ENCODE measurements around the gene SH2D1B.
"Not testable (repeated sequence)": the region's sequence is repeated elsewhere in the genome, so short reads cannot be mapped to it uniquely, and the experiment has no call there.

SH2D1B gene

GRCh38 chr1:162412002-162412401 is at the start of gene SH2D1B:
Gene SH2D1B (minus strand): TSS chr1:162412136. CDS start chr1:162412016, 120 bp downstream.
- DNase-seq = no peak

- DNase-seq = no peak
Observed at GRCh38 chr1:162458236-162458635, 46.3 kb upstream of the SH2D1B start.

DNA sequence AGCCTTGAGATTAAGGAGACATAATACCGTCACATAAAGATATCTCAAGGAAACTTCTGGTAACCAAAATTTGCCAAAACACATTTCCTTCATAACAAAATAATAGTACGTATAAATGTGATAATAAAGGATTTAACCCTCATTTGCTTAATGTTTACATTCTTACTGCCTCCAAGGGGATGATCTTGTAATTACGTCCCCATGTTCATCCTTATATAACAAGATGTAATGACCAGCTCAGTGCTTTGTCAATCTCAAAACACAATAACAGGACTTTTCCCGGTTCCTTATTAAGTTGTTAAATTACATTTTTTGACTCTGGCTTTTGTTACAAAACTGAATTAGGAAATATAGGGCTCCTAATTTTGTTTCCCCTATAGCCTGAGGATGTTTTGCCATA is 44.4 kb upstream of the SH2D1B start:
- DNase-seq = no peak

DNA sequence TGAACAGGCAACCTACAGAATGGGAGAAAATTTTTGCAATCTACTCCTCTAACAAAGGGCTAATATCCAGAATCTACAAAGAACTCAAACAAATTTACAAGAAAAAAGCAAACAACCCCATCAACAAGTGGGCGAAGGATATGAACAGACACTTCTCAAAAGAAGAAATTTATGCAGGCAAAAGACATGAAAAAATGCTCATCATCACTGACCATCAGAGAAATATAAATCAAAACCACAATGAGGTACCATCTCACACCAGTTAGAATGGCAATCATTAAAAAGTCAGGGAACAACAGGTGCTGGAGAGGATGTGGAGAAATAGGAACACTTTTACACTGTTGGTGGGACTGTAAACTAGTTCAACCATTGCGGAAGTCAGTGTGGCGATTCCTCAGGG is 42.4 kb upstream of the SH2D1B start:
- not testable (repeated sequence) for DNase-seq

- DNase-seq = no peak
Observed at GRCh38 chr1:162446946-162447345, 35.0 kb upstream of the SH2D1B start.

DNA sequence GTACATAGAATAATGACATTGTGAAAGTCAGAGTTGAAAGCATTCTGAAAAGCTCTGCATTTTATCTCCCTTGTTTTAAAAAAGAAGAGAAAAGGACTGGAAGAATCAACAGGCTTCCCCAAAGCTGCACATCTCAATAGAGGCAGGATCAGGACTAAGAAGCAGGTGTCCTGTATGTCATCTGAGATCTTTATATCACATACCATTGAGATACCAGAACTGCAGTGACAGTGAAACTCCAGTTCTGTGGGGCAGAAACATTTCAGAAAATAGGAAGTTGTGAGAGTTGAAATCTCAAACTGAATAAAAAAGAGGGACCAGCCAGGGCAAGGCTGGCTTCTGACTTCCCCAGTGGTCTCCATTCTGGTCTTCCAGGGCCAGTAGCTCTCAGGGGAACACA is 33.0 kb upstream of the SH2D1B start:
- DNase-seq = no peak

- not testable (repeated sequence) for DNase-seq
Observed at GRCh38 chr1:162432977-162433713, 21.2 kb upstream of the SH2D1B start.

DNA sequence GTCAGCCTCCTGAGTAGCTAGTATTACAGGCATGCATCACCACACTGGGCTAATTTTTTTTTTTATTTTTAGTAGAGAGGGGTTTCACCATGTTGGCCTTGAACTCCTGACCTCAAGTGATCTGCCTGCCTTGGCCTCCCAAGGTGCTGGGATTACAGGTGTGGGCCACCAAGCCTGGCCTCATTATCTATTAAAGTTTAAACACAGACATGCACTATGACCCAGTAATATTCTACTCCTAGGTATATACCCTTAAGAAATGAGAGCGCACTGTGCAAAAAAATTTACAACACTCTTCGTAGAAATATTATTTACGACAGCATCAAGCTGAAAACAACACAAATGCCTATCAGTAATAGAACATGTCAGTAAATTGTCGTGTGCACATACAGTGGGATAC is 18.6 kb upstream of the SH2D1B start:
- no peak for DNase-seq

GRCh38 chr1:162422662-162423375 is 10.9 kb upstream of the SH2D1B start:
- no peak for DNase-seq

DNA sequence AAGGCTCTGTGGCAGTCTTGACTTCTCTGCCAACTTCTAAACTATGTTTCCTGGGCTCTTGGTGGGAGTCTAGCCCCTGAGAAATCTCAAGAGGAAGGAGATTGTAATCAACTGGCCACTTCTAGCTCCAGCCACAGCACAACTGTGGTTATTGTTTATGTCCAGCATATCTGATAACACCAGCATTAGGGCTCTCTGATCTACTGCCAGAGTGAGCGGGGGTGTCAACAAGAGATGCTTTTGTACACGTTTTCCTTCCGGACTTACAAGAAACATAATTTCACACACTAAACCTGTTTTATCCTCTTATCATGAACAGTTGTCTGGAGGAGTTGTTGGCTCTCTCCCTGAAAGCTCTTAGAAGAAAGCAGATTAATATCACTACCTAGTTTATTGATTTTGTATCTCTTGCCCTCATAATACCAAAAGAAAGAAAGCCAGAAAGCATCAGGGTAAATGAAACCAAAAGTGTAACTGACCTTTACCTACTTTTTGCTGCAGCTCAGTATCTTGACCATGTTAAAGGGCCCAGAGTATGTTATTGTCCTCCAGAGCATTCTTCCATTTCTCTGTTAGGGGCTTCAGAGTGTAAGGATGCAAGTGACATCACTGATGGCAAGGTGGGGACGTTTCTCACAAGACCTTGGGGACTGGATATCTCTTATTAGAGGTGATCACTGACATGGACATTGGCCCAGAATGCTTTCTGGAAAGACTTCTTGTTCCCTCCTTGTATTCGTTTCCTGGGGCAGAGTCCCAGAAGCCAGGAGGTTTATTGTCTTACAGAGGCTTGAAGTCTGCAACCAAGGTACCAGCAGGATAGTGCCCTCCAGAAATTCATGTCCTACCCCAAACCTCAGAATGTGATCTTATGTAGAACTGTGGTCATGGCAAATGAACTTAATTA is 9.6 kb upstream of the SH2D1B start:
- no peak for DNase-seq

- DNase-seq = no peak
Observed at GRCh38 chr1:162420120-162420519, 8.2 kb upstream of the SH2D1B start.

- DNase-seq = not testable (repeated sequence)
Observed at GRCh38 chr1:162419450-162419931, 7.6 kb upstream of the SH2D1B start.

DNA sequence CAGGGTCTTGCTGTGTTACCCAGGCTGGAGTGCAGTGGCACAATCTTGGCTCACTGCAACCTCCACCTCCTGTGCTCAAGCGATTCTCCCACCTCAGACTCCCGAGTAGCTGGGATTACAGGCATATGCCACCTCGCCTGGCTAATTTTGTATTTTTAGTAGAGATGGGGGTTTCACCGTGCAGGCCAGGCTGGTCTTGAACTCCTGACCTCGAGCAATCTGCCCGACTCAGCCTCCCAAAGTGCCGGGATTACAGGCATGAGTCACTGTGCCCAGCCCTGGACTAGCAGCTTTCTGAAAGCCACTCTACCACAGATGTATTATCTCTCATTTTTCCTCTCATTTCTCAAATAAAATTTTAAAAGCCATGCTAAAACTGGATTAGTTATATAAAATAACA is 6.6 kb upstream of the SH2D1B start:
- not testable (repeated sequence) for DNase-seq

GRCh38 chr1:162417650-162418049 is 5.7 kb upstream of the SH2D1B start:
- no peak for DNase-seq

GRCh38 chr1:162416909-162417308 is 5.0 kb upstream of the SH2D1B start:
- no peak for DNase-seq

GRCh38 chr1:162416215-162416614 is 4.3 kb upstream of the SH2D1B start:
- no peak for DNase-seq

DNA sequence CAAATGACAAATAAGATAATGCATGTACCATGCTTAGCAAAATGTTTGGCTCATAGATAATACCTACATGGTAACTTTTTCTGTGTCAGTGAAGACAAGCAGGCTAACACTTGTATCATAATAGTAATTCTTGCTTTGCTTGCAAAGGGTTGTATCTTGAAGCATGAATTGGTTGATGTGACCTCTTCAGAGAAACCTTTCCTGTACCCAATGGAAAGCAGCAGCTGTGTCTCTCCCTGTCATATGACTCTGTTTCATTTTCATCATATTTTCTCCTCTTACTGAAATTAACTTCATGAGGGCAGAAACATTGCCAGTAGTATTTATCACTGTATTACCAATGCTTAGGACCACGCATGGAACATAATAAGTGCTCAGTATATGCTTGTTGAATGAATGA is 4.4 kb downstream of the SH2D1B start:
- DNase-seq = no peak

DNA sequence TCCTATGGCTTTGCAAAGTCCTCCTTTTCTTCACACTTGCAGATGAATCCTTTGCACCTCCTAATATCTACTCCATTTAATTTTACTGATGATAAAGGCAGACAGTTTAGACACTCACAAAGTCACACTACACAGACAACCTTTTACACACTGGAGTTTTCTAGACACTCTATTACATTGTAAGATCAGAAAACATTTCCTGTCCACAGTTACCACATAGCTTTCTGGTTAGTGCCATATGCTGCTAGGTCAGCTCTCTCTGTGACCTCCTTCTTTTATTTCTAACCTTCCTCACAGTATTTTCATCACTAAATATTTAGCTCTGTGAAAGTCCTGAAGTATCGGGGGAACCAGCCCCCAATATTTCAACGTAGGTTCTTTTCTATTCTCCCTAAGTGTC is 5.1 kb downstream of the SH2D1B start:
- no peak for DNase-seq

- DNase-seq = no peak
Observed at GRCh38 chr1:162405800-162406199, 6.1 kb downstream of the SH2D1B start.

DNA sequence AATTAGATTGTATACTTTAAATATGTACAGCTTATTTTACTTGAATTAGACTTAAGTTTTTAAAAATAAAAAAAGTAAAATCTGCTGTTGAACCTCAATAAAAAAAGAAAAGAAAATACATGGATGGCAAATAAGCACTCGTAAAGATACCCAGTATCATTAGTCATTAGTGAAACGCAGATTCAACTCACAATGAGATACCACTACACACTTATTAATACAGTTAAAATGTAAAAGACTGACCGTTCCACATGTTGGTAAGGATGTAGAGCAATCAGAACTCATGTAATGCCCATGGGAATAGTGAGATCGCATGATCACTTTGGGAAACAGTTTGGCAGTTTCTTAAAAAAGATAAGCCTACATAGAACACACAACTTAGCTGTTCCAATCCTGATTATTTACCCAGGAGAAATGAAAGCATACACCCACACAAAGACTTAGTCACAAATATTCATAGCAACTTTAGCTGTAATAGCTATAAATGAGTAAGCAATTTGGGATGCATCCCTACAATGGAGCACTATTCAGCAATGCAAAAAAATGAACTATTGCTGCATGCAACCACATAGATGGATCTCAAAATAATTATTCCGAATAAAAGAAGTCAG is 7.3 kb downstream of the SH2D1B start:
- DNase-seq = no peak

DNA sequence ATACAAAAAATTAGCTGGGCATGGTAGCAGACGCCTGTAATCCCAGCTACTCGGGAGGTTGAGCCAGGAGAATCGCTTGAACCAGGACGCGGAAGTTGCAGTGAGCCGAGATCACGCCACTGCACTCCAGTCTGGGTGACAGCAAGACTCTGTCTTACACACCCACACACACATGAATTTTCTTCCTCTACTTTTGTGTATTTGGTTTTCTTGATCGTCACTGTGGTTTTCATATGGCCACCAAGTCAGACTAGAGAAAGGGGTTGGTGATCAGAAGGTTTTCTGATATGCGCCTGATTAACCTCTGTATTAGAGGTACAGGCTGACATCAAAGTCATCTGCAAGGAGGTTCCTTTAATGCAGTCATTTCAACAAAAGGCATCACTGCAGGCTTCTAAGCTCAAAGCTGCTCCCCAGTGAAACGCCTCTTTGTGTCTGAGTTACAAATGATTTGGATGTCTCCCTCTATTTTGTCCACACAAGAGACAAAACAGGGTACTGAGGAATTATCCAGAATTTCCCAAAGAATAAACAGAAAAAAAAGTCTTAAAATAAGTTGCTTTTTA is 11.1 kb downstream of the SH2D1B start:
- no peak for DNase-seq

DNA sequence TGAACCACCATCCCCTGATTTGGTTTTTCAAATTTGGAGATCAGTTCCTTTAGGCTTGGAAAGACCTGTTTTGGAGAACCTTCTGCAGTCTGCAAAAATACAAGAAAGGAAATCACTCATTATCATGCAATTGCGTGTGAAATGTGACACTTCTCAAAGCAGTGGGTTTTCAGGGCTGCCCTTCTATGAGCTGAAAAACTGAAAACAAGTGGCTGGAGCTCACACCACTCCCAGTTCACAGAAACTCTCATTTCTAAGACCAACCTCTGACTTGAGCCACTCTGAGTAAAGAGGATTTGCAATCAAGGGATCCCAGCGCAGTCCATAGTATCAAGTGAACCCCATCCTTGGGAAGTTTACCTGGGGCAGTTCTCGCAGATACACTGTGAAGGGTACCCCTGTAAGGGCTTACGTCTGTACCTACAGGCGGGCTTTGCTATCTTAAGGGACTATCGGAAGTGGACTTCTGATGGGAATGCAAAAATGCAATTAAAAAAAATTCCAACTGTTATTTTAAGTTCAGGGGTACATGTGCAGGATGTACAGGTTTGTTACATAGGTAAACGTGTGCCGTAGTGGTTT is 12.8 kb downstream of the SH2D1B start:
- no peak for DNase-seq
